Measurements from ENCODE around the gene TMBIM4.

DNA sequence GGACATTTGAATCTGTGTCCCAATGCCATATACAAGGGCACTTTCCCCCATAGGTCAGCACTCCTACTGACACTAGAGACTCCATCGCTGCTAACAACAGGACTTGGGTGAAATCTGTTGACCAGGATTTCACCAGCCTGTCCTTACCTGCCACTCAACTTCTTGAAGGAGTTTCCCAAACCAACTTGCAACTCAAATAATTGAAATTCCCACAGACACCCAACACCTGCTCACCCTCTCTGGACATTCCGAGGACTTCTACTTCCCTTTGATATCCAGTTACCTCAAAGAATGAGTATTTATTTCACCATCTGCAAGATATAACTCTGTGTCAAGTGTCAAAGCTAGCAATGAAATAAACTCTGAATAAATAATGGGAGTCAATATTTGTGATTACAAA is 83.8 kb downstream of the TMBIM4 start:
- no peak for TF ChIP-seq GABPA (IDR thresholded peaks at IDR 0.05; ENCODE audit: low read depth)
- TF ChIP-seq, protein P1, sequence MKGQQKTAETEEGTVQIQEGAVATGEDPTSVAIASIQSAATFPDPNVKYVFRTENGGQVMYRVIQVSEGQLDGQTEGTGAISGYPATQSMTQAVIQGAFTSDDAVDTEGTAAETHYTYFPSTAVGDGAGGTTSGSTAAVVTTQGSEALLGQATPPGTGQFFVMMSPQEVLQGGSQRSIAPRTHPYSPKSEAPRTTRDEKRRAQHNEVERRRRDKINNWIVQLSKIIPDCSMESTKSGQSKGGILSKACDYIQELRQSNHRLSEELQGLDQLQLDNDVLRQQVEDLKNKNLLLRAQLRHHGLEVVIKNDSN (IDR thresholded peaks at IDR 0.05; ENCODE audit: borderline replicate concordance, low read depth): no peak
- TF ChIP-seq, protein P2, sequence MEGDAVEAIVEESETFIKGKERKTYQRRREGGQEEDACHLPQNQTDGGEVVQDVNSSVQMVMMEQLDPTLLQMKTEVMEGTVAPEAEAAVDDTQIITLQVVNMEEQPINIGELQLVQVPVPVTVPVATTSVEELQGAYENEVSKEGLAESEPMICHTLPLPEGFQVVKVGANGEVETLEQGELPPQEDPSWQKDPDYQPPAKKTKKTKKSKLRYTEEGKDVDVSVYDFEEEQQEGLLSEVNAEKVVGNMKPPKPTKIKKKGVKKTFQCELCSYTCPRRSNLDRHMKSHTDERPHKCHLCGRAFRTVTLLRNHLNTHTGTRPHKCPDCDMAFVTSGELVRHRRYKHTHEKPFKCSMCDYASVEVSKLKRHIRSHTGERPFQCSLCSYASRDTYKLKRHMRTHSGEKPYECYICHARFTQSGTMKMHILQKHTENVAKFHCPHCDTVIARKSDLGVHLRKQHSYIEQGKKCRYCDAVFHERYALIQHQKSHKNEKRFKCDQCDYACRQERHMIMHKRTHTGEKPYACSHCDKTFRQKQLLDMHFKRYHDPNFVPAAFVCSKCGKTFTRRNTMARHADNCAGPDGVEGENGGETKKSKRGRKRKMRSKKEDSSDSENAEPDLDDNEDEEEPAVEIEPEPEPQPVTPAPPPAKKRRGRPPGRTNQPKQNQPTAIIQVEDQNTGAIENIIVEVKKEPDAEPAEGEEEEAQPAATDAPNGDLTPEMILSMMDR (IDR thresholded peaks at IDR 0.05): no peak
- no peak for TF ChIP-seq RCOR1 (IDR thresholded peaks at IDR 0.05; ENCODE audit: low read length)
- TF ChIP-seq POLR2AphosphoS5 (IDR thresholded peaks at IDR 0.05; ENCODE audit: low read depth, low read length): no peak
- no peak for TF ChIP-seq NRF1 (IDR thresholded peaks at IDR 0.05; ENCODE audit: low read depth, low read length)
- TF ChIP-seq, protein P3, sequence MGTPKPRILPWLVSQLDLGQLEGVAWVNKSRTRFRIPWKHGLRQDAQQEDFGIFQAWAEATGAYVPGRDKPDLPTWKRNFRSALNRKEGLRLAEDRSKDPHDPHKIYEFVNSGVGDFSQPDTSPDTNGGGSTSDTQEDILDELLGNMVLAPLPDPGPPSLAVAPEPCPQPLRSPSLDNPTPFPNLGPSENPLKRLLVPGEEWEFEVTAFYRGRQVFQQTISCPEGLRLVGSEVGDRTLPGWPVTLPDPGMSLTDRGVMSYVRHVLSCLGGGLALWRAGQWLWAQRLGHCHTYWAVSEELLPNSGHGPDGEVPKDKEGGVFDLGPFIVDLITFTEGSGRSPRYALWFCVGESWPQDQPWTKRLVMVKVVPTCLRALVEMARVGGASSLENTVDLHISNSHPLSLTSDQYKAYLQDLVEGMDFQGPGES (IDR thresholded peaks at IDR 0.05; ENCODE audit: low read depth, low read length): no peak
